HFFc6 (cell line): ENCODE data around the gene AATK. TPM values are rescaled to one million over a fixed set of nuclear protein-coding genes. Genes with fewer than 3 reads are reported as not detected.

ENCODE experiments used
- DNase-seq: peaks from one replicate; pipeline ENCODE4 v3.0.0-alpha.2; 2018
- H3K27ac Mint-ChIP-seq: 2 replicates; pipeline ENCODE4 v1.8.0; 2020; ENCODE audit warnings: mild to moderate bottlenecking, mixed read lengths
- H3K27me3 Mint-ChIP-seq: 2 replicates; pipeline ENCODE4 v1.8.0; 2021; ENCODE audit warnings: mild to moderate bottlenecking, moderate library complexity, mixed read lengths; ENCODE audit not compliant: insufficient read depth
- H3K36me3 Mint-ChIP-seq: 2 replicates; pipeline ENCODE4 v1.8.0; 2021; ENCODE audit warnings: low read depth, mixed read lengths
- H3K4me1 Mint-ChIP-seq: 2 replicates; pipeline ENCODE4 v1.8.0; 2020; ENCODE audit warnings: low read depth, mixed read lengths
- H3K4me3 Mint-ChIP-seq: 2 replicates; pipeline ENCODE4 v1.8.0; 2020; ENCODE audit warnings: mild to moderate bottlenecking, moderate library complexity, mixed read lengths
- H3K9me3 Mint-ChIP-seq: 2 replicates; pipeline ENCODE4 v1.8.0; 2020; ENCODE audit warnings: mild to moderate bottlenecking, mixed read lengths
- total RNA-seq, 6 experiments: library from RNA; stranded (reverse); fragmentation: NEBNext Ultra II Directional; extraction: Animal tissue kit (Norgen Biotek cat#: 25700); gene quantifications; 2 replicates in 1 of 6; 3 replicates in 5 of 6; pipeline ENCODE4 v1.2.3, GENCODE V29; 2021
- TF ChIP-seq, protein P1 (sequence below): fragments of 200-600 bp; sonication (generic); IDR thresholded peaks from 2 replicates; pipeline ENCODE4 v1.5.0; 2021; ENCODE audit warnings: antibody characterized with exemption, mild to moderate bottlenecking

AATK gene
- total RNA-seq, 6 experiments from 2014 or later: 0.15 to 0.59 (median 0.38) TPM

DNA sequence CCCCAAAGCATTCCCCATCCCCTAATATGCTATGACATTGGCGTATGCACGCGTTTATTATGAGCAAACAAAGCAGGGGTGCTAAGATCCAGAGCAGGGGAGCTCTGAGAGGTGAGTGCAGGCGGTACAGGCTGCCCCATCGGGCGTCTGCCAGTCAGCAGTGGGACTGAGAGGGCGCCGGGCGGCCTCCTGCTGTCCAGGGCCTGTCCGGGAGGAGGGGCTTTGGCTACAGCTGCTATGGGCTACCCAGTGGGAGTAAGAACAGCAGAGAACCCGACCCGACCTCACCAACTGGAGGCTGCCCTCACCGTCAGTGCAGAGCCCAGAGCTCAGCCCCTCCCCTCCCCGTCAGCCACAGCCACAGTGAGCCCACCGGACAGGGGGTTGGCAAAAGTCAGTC lies 18.5 kb upstream of the AATK start:
- no peaks in the 10 kb centered on the region for H3K36me3 Mint-ChIP-seq
- no peak for DNase-seq
- no peaks in the 10 kb centered on the region for H3K9me3 Mint-ChIP-seq
- peaks cover 4% of the 10 kb centered on the region for H3K27me3 Mint-ChIP-seq
- no peak overlapping the region for H3K4me3 Mint-ChIP-seq
- no peaks in the 10 kb centered on the region for H3K4me1 Mint-ChIP-seq
- no peak overlapping the region for H3K27ac Mint-ChIP-seq
- TF ChIP-seq, protein P1, sequence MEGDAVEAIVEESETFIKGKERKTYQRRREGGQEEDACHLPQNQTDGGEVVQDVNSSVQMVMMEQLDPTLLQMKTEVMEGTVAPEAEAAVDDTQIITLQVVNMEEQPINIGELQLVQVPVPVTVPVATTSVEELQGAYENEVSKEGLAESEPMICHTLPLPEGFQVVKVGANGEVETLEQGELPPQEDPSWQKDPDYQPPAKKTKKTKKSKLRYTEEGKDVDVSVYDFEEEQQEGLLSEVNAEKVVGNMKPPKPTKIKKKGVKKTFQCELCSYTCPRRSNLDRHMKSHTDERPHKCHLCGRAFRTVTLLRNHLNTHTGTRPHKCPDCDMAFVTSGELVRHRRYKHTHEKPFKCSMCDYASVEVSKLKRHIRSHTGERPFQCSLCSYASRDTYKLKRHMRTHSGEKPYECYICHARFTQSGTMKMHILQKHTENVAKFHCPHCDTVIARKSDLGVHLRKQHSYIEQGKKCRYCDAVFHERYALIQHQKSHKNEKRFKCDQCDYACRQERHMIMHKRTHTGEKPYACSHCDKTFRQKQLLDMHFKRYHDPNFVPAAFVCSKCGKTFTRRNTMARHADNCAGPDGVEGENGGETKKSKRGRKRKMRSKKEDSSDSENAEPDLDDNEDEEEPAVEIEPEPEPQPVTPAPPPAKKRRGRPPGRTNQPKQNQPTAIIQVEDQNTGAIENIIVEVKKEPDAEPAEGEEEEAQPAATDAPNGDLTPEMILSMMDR: no peak

DNA sequence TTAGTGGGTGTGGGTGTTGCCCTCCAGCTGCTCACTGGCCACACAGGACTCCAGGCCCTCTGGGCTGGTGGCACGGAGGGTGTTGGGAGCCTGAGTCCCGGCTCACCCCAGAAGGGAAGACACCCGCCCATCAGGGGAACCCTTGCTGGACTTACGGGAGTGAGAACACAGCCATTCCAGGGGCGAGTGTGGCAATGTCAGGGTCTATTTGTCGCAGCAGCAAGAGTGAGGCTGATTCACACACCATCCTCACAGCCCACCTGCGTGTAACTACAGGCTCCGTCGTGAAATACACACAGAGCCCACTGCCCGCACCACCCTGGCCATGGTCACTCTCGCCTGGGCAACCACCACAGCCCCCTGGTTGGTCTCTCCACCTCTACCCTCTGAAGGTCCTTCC lies 17.8 kb upstream of the AATK start:
- Mint-ChIP-seq H3K4me3 (no peak overlapping the region), H3K27ac (no peak overlapping the region), H3K27me3 (peaks cover 5% of the 10 kb centered on the region), H3K36me3 (no peaks in the 10 kb centered on the region), H3K9me3 (no peaks in the 10 kb centered on the region), H3K4me1 (no peaks in the 10 kb centered on the region)
- DNase-seq: no peak
- TF ChIP-seq, protein P1: no peak

DNA sequence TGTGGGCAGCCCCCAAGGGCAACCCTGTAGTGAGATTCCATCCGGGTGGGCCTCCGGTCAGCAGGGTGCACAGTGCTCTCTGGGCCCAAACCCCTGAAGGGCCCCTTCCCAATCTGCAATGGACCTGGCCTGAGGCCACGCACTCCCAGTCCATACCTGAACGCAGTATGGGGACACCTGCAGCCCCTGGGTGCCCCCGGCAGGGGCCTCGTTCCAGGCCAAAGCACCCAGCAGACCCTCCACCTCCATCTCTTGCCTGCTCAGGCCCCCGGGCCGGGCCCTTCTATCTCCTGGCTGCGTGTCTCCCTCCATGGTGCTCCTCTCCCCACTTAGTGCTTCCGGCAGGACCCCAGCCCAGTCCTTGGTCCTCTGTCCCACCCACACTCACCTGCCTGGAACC lies 17.3 kb upstream of the AATK start:
- TF ChIP-seq, protein P1: no peak
- no peak for DNase-seq
- Mint-ChIP-seq H3K27ac (no peak overlapping the region), H3K27me3 (peaks cover 5% of the 10 kb centered on the region), H3K36me3 (no peaks in the 10 kb centered on the region), H3K4me1 (no peaks in the 10 kb centered on the region), H3K4me3 (no peak overlapping the region), H3K9me3 (no peaks in the 10 kb centered on the region)

DNA sequence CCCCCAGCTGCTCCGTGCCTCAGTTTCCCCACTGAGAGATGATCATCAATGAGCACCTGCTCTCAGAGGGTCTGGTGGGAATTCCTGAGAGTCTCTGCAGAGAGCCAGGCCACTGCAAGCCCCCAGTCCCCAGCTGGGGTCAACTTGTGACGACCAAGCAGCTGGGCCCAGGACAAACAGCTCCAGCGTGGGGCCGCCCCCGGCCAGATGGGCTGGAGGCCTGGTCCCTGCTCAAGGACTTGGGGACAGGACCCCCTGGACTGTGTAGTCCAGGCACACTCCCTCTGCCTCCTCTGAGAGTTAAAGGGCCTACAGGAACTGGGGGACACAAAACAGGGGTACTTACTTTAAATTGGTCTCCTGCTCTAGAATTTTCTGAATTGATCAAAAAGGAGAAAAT lies 16.6 kb upstream of the AATK start:
- Mint-ChIP-seq H3K27me3 (peaks cover 5% of the 10 kb centered on the region), H3K9me3 (no peaks in the 10 kb centered on the region), H3K4me1 (no peaks in the 10 kb centered on the region), H3K36me3 (no peaks in the 10 kb centered on the region), H3K4me3 (no peak overlapping the region), H3K27ac (no peak overlapping the region)
- DNase-seq: no peak
- TF ChIP-seq, protein P1: no peak

DNA sequence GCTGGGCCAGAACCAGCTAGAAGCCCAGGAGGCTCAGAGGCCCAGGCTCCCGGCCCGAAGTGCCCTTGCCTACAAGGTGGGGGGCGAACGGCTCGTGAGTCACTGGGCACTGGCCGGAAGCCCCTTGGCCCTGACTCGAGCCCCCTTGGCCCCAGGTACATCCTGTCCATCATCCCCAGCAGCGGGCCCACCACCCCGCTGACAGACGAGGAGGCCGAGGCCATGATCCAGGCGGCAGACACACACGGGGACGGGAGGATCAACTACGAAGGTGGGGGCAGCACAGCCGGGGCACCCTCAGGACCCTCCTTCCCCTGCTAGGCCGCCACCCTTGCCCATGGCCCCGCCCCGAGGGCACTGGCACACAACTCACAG lies 15.8 kb upstream of the AATK start:
- TF ChIP-seq, protein P1: no peak
- no peaks in the 10 kb centered on the region for H3K9me3 Mint-ChIP-seq
- H3K27me3 Mint-ChIP-seq: peaks cover 5% of the 10 kb centered on the region
- no peaks in the 10 kb centered on the region for H3K4me1 Mint-ChIP-seq
- no peak for DNase-seq
- H3K27ac Mint-ChIP-seq: no peak overlapping the region
- H3K36me3 Mint-ChIP-seq: no peaks in the 10 kb centered on the region
- H3K4me3 Mint-ChIP-seq: no peak overlapping the region
